Neural progenitor cell (in vitro differentiated cells): ENCODE data around the gene ARMH3.

ENCODE experiments used
- CTCF ChIP-seq: fragments of 200-600 bp; sonication (generic); IDR thresholded peaks from 2 replicates; pipeline ENCODE4 v1.5.1; 2017; ENCODE audit warnings: antibody characterized with exemption, mild to moderate bottlenecking
- EZH2 ChIP-seq: fragments of 200-600 bp; sonication (generic); IDR thresholded peaks from 2 replicates; pipeline ENCODE4 v1.6.1; 2017; ENCODE audit warnings: antibody characterized with exemption, mild to moderate bottlenecking, moderate library complexity

GRCh38 chr10:101829561-101830315 is 226.2 kb downstream of the ARMH3 start:
- TF ChIP-seq CTCF: no peak
- no peak for TF ChIP-seq EZH2
